ENCODE measurements around the gene PRDM16.

DNA sequence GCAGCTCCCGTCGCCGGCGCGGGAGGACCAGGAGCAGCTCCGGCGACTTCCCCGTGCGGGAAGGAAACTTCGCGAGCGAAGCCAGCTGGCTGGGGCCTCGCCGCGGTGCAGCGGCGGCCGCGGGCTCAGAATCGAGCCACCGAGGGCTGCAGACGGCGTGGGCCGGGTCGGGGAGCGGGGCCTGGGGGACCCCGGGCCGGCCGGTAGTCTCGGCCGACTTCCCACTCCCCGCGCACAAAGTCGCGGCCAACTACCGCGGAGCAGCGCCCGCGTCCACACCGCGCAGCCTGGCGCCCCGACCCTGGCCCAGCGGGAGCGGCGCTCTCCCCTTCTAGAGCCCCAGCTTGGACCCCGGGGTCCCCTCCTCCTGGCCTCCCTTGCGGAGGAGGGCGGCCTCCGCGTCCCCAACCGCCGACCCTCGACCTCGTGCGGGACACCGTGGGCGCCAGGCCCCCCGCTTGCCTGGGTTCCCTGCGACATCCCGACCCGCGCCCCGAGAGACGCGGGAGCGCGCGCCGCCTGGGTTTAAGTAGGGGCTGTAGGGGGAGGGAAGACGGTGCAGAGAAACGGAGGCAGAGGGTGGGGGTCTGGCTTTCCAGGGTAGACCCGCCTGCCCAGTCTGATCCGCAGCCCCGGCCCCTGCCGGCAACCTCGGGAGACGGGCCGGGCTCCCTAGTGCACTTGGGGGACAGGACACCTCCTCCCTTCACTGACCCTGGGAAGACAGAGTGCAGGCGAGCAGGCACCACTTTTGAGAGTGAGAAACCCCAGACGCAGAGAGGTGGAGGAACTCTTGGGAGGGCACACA lies 4.7 kb downstream of the PRDM16 start:
- TF ChIP-seq, protein P1, sequence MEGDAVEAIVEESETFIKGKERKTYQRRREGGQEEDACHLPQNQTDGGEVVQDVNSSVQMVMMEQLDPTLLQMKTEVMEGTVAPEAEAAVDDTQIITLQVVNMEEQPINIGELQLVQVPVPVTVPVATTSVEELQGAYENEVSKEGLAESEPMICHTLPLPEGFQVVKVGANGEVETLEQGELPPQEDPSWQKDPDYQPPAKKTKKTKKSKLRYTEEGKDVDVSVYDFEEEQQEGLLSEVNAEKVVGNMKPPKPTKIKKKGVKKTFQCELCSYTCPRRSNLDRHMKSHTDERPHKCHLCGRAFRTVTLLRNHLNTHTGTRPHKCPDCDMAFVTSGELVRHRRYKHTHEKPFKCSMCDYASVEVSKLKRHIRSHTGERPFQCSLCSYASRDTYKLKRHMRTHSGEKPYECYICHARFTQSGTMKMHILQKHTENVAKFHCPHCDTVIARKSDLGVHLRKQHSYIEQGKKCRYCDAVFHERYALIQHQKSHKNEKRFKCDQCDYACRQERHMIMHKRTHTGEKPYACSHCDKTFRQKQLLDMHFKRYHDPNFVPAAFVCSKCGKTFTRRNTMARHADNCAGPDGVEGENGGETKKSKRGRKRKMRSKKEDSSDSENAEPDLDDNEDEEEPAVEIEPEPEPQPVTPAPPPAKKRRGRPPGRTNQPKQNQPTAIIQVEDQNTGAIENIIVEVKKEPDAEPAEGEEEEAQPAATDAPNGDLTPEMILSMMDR (IDR thresholded peaks at IDR 0.05): no peak
- no peak for TF ChIP-seq POLR2A (IDR thresholded peaks at IDR 0.05)
